ENCODE data around the gene GPRC5C. TPM values are rescaled to one million over a fixed set of nuclear protein-coding genes. Genes with fewer than 3 reads are reported as not detected.

GPRC5C gene
- total and polyA plus RNA-seq, 2 of the 8 experiments (the other 6 are each of a cell fraction or from before 2014, with no cell fraction given) = 18.3 to 55.8 TPM

DNA sequence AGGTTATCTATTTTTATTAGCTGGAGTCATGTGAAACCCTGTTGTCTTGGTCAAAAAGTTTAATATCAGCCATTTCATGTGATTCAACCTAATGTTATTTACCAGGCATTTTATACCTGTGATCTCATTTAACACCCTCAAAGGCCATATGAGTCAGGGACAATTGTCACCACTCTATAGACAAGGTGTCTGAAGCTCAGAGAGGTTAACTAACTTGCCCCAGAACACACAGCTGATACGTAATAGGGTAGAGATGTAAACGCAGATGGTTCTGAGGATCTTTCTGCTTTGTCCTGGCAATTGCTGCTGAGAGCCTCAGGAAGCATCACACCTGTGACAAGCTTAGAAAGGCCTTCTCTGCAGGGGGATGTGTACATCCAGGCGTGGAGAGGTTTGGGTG lies 39.5 kb downstream of the GPRC5C start:
- H3K9me3 ChIP-seq (ENCODE audit: insufficient read depth in 2 of 2, low read depth in 1 of 2, low read length in 1 of 2) = peaks cover 7 to 13% of the 10 kb centered on the region in 2 experiments; a peak in 2 of 4 replicates
- no peak overlapping the region for H2BK120ac ChIP-seq (replicated peaks; ENCODE audit: low read depth, low read length)
- no peak for DNase-seq (ENCODE audit: low read depth in 1 of 2, low spot score in 2 of 2)
- no peak overlapping the region for H4K91ac ChIP-seq (replicated peaks; ENCODE audit: insufficient read length, low read length)
- no peak overlapping the region for H3K23ac ChIP-seq (ENCODE audit: insufficient read length)
- H3K4ac ChIP-seq (replicated peaks; ENCODE audit: insufficient read length, low read depth, low read length) = no peak overlapping the region
- H3K27me3 ChIP-seq (replicated peaks in 1 of 4; ENCODE audit: control insufficient read depth in 3 of 4, extremely low read depth in 1 of 4, insufficient read depth in 3 of 4, low read length in 3 of 4) = peaks cover 3 to 16% (median 13%) of the 10 kb centered on the region in 4 experiments
- no peak overlapping the region for H4K5ac ChIP-seq (ENCODE audit: insufficient read length, low read depth, low read length)
- ChIA-PET POLR2A (ENCODE audit: partially characterized antibody) (no interaction called here), CTCF (ENCODE audit: partially characterized antibody) (interaction anchor here (0.8 to 4.1 kb wide), 9 partner anchors 12 to 109 kb away, joined by 3 to 25 read pairs (median 4); partner anchors contain the start of gene BTBD17)
- H3K56ac ChIP-seq (replicated peaks; ENCODE audit: insufficient read length, low read depth, low read length) = no peak overlapping the region
- H3K4me3 ChIP-seq (ENCODE audit: extremely low read depth in 1 of 4, insufficient read depth in 2 of 4, low read depth in 3 of 4, low read length in 4 of 4) = no peak overlapping the region
- no peaks in the 10 kb centered on the region for H4K20me1 ChIP-seq (replicated peaks in 1 of 2; ENCODE audit: control insufficient read depth in 1 of 2, insufficient read depth in 2 of 2, low read length in 2 of 2)
- H2BK20ac ChIP-seq (ENCODE audit: low read length) = no peak overlapping the region
- no peak for FAIRE-seq
- peaks cover 0 to 9% (median 1%) of the 10 kb centered on the region in 4 experiments; a peak in 2 of 7 replicates for H3K4me1 ChIP-seq (replicated peaks in 1 of 4; ENCODE audit: control insufficient read depth in 3 of 4, insufficient read depth in 4 of 4, low read length in 3 of 4)
- no peak overlapping the region for H3K27ac ChIP-seq (ENCODE audit: low read depth, low read length)
- no peak overlapping the region for H3K4me2 ChIP-seq (ENCODE audit: insufficient read depth in 1 of 2, low read depth in 2 of 2, low read length in 2 of 2)
- peaks cover 12% of the 10 kb centered on the region for H3K23me2 ChIP-seq (ENCODE audit: low read depth, low read length)
- peak overlapping the region; percentile 24; the same call in 1 of the 2 replicates for H2AK5ac ChIP-seq (ENCODE audit: low read depth, low read length)
- no peak overlapping the region for H2BK5ac ChIP-seq (ENCODE audit: low read depth, low read length)
- H3K9ac ChIP-seq (replicated peaks in 1 of 4; ENCODE audit: extremely low read depth in 1 of 4, low read depth in 3 of 4, low read length in 3 of 4) = no peak overlapping the region
- no peak overlapping the region for H2BK15ac ChIP-seq (ENCODE audit: low read length)
- no peak overlapping the region for H2AFZ ChIP-seq (ENCODE audit: low read length)
- H3K79me2 ChIP-seq (ENCODE audit: control insufficient read depth in 1 of 2, insufficient read depth in 2 of 2, low read length in 2 of 2) = no peaks in the 10 kb centered on the region
- no peaks in the 10 kb centered on the region for H3K79me1 ChIP-seq (ENCODE audit: low read depth, low read length)
- no peak overlapping the region for H4K8ac ChIP-seq (ENCODE audit: extremely low read depth, insufficient read depth, low read length)
- WGBS, 2 experiments (ENCODE audit: extremely low coverage in 1 of 2, insufficient coverage in 1 of 2, insufficient read length in 1 of 2, insufficient replicate concordance in 2 of 2, low coverage in 1 of 2, low lambda C conversion rate in 2 of 2, missing lambda C conversion rate in 1 of 2) = 86% methylated on average over 3 of the region's 3 CpGs; no CpG with 5 or more reads in 1 of the 2 experiments
- H3K36me3 ChIP-seq (ENCODE audit: control insufficient read depth in 2 of 4, insufficient read depth in 4 of 4, low read length in 3 of 4) = no peaks in the 10 kb centered on the region
- H2BK12ac ChIP-seq (ENCODE audit: low read depth, low read length) = no peak overlapping the region
- no peak overlapping the region for H3K14ac ChIP-seq (ENCODE audit: insufficient read length)
- H3K18ac ChIP-seq (ENCODE audit: extremely low read depth, low read length) = no peak overlapping the region
- TF ChIP-seq JUND (IDR thresholded peaks at IDR 0.05; ENCODE audit: low read length) (no peak), KDM1A (IDR thresholded peaks at IDR 0.05; ENCODE audit: borderline replicate concordance, low read length) (no peak), EGR1 (IDR thresholded peaks at IDR 0.05; ENCODE audit: borderline replicate concordance, low read depth, low read length) (no peak), TEAD4 (IDR thresholded peaks at IDR 0.05; ENCODE audit: low read depth, low read length) (no peak), USF2 (IDR thresholded peaks at IDR 0.05; ENCODE audit: low read length) (no peak), POLR2A (IDR thresholded peaks at IDR 0.05; ENCODE audit: control extremely low read depth in 1 of 2, low read depth in 2 of 2, low read length in 2 of 2) (no peak), POLR2AphosphoS5 (IDR thresholded peaks at IDR 0.05; ENCODE audit: low read depth, low read length) (no peak), RBBP5 (IDR thresholded peaks at IDR 0.05; ENCODE audit: borderline replicate concordance, low read depth, low read length) (no peak), SIRT6 (IDR thresholded peaks at IDR 0.05; ENCODE audit: low read length) (no peak), KDM4A (IDR thresholded peaks at IDR 0.05; ENCODE audit: low read depth, low read length, severe bottlenecking) (no peak)
- TF ChIP-seq, protein P1, sequence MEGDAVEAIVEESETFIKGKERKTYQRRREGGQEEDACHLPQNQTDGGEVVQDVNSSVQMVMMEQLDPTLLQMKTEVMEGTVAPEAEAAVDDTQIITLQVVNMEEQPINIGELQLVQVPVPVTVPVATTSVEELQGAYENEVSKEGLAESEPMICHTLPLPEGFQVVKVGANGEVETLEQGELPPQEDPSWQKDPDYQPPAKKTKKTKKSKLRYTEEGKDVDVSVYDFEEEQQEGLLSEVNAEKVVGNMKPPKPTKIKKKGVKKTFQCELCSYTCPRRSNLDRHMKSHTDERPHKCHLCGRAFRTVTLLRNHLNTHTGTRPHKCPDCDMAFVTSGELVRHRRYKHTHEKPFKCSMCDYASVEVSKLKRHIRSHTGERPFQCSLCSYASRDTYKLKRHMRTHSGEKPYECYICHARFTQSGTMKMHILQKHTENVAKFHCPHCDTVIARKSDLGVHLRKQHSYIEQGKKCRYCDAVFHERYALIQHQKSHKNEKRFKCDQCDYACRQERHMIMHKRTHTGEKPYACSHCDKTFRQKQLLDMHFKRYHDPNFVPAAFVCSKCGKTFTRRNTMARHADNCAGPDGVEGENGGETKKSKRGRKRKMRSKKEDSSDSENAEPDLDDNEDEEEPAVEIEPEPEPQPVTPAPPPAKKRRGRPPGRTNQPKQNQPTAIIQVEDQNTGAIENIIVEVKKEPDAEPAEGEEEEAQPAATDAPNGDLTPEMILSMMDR (IDR thresholded peaks at IDR 0.05; ENCODE audit: control extremely low read depth in 1 of 3, insufficient read depth in 1 of 3, low read depth in 1 of 3, low read length in 3 of 3) = no peak
